K562 (cell line): ENCODE results near the gene RFPL1. TPM values are rescaled to one million over a fixed set of nuclear protein-coding genes. Genes with fewer than 3 reads are reported as not detected.
"Not testable (repeated sequence)": the region's sequence is repeated elsewhere in the genome, so short reads cannot be mapped to it uniquely, and the experiment has no call there.

Experiments used
- ATAC-seq: fragments of 200-7000 bp; cut with Tn5 transposase; 3 replicates; pipeline ENCODE4 v1.9.1; 2020; ENCODE audit warnings: moderate library complexity
- BruUV-seq: library from RNA; stranded (reverse); fragments of 400-500 nt; replicated peaks from 2 replicates; lab custom pipeline; 2021; lab: Mats Ljungman, UMichigan
- CTCF ChIA-PET: fragments of 300-600 bp; formaldehyde crosslinking; extraction: SDS; loops from one replicate; lab custom pipeline; 2021; ENCODE audit warnings: low intra/inter-chr PET ratio; lab: Yijun Ruan, JAX
- POLR2A ChIA-PET: fragments of 300-600, 350-650 bp; sonication (Branson Sonifier 250); formaldehyde crosslinking; extraction: SDS; loops from one replicate; lab custom pipeline; 2021; ENCODE audit warnings: antibody characterized with exemption, inconsistent platforms; lab: Yijun Ruan, JAX
- DNase-seq, 4 experiments: peaks; one replicate each; pipeline versions ENCODE4 v3.0.0 to v3.0.0-alpha.2; 2011 to 2018; ENCODE audit warnings: low spot score in 3 of 4, mixed read lengths in 3 of 4; ENCODE audit errors: extremely low read depth in 1 of 4
- FAIRE-seq: peaks from 2 replicates; lab custom pipeline; 2011; peaks lifted over from hg19 to GRCh38; lab: Jason Lieb, UNC
- H2AFZ ChIP-seq: 2 replicates; pipeline ENCODE4 v1.6.0; 2011; ENCODE audit warnings: low read depth, low read length, control low read depth, inconsistent platforms
- H3K27ac ChIP-seq: fragments of 200-600 bp; 3 replicates; pipeline ENCODE4 v1.8.0; 2011; ENCODE audit warnings: low read depth, mild to moderate bottlenecking, control low read depth, inconsistent platforms, low read length, moderate library complexity, mixed read lengths; ENCODE audit errors: extremely low read depth
- H3K27me3 ChIP-seq, 2 experiments: fragments of 300-600 bp in 1 of 2; 2 replicates in 1 of 2; 3 replicates in 1 of 2; pipeline versions ENCODE4 v1.6.0 to v1.8.0; 2011; ENCODE audit warnings: inconsistent platforms in 2 of 2, low read length in 2 of 2, mild to moderate bottlenecking in 1 of 2, mixed read lengths in 1 of 2, moderate library complexity in 1 of 2; ENCODE audit not compliant: control insufficient read depth in 2 of 2, insufficient read depth in 2 of 2
- H3K36me3 ChIP-seq: fragments of 300-600 bp; 3 replicates; pipeline ENCODE4 v1.8.0; 2011; ENCODE audit warnings: mild to moderate bottlenecking, low read length, inconsistent platforms; ENCODE audit not compliant: control insufficient read depth, insufficient read depth
- H3K4me1 ChIP-seq, 2 experiments: fragments of 200-600 bp in 1 of 2; replicated peaks in 1 of 2; 2 replicates in 1 of 2; 3 replicates in 1 of 2; pipeline versions ENCODE4 v1.5.1 to v1.8.0; 2011; ENCODE audit warnings: inconsistent platforms in 2 of 2, low read length in 2 of 2, mild to moderate bottlenecking in 1 of 2, mixed read lengths in 1 of 2, moderate library complexity in 1 of 2; ENCODE audit not compliant: control insufficient read depth in 2 of 2, insufficient read depth in 2 of 2
- H3K4me2 ChIP-seq: 2 replicates; pipeline ENCODE4 v1.6.1; 2011; ENCODE audit warnings: low read length, control low read depth, inconsistent platforms, mixed read lengths; ENCODE audit not compliant: insufficient read depth
- H3K4me3 ChIP-seq: fragments of 200-600 bp; sonication (generic), shearing (Covaris generic); 2 replicates; pipeline ENCODE4 v1.5.1; 2016; ENCODE audit warnings: control low read depth, inconsistent platforms
- H3K79me2 ChIP-seq: fragments of 200-600 bp; 3 replicates; pipeline ENCODE4 v1.8.0; 2011; ENCODE audit warnings: low read length, inconsistent platforms; ENCODE audit not compliant: control insufficient read depth, insufficient read depth
- H3K9ac ChIP-seq, 2 experiments: 2 replicates each; pipeline versions ENCODE4 v1.6.0 to v1.6.1; 2011; ENCODE audit warnings: low read depth in 2 of 2, low read length in 2 of 2, control low read depth in 1 of 2, inconsistent platforms in 1 of 2, mild to moderate bottlenecking in 1 of 2, mixed read lengths in 1 of 2; ENCODE audit not compliant: insufficient read depth in 1 of 2
- H3K9me1 ChIP-seq: one replicate; pipeline ENCODE4 v1.6.0; 2011; ENCODE audit warnings: inconsistent platforms, mild to moderate bottlenecking, low read length, moderate library complexity; ENCODE audit not compliant: control insufficient read depth, insufficient read depth
- H3K9me3 ChIP-seq: replicated peaks from 2 replicates; pipeline ENCODE4 v1.5.1; 2011; ENCODE audit warnings: low read depth, low read length, inconsistent platforms; ENCODE audit not compliant: control insufficient read depth, insufficient read depth
- H4K20me1 ChIP-seq: replicated peaks from 2 replicates; pipeline ENCODE4 v1.6.1; 2011; ENCODE audit warnings: low read length, inconsistent platforms, mixed read lengths; ENCODE audit not compliant: control insufficient read depth, insufficient read depth
- HEY1 ChIP-seq: fragments of 250-450 bp; sonication (Bioruptor Pico); IDR thresholded peaks from 2 replicates; pipeline ENCODE4 v1.5.0; 2020; ENCODE audit warnings: mild to moderate bottlenecking, moderate library complexity, borderline replicate concordance
- VEZF1 ChIP-seq: fragments of 200-800 bp; sonication (Bioruptor generic); IDR thresholded peaks from 2 replicates; pipeline ENCODE4 v1.6.1; 2017; ENCODE audit warnings: missing genetic modification characterization, missing compliant biosample characterization
- ZNF282 ChIP-seq: sonication (generic); formaldehyde crosslinking; IDR thresholded peaks from 2 replicates; pipeline ENCODE4 v1.8.1; 2023; ENCODE audit warnings: missing genetic modification reagents
- ZNF408 ChIP-seq: fragments of 250-450 bp; sonication (Bioruptor Pico); IDR thresholded peaks from 2 replicates; pipeline ENCODE4 v1.4.0; 2020; ENCODE audit warnings: low read depth, mild to moderate bottlenecking, moderate library complexity
- WGBS: fragments of 100-300 bp; shearing (Covaris generic); methylation state at CpG from one replicate; pipeline ENCODE4 v1.1.6; 2016; ENCODE audit warnings: low coverage, mixed read lengths; ENCODE audit not compliant: insufficient coverage; ENCODE audit errors: missing lambda C conversion rate; 5-methylcytosine and 5-hydroxymethylcytosine counted together
- in situ Hi-C: fragments of 300-500 bp; cut with MboI; formaldehyde crosslinking; loops from 4 replicates; pipeline ENCODE4 v1.15.0; 2018; ENCODE audit warnings: inconsistent platforms, mixed read lengths
- intact Hi-C: fragments of 100-400 bp; cut with micrococcal nuclease; formaldehyde crosslinking; loops from 2 replicates; pipeline ENCODE4 v1.14.2; 2022
- polyA plus RNA-seq, 8 experiments: library from polyadenylated mRNA; depleted of rRNA in 4 of 8; stranded (reverse) in 5 of 8; unstranded in 3 of 8; fragments of >200 nt; fragmentation: Nextera tagmentation in 2 of 8; fragmentation: Illumina TruSeq in 1 of 8; extraction: Ambion mirVana in 2 of 8; extraction: Trizol in 1 of 8; gene quantifications; 2 replicates each; pipeline versions ENCODE4 v1.2.1 to v1.2.3, GENCODE V29; 2011 to 2014; ENCODE audit warnings: inconsistent platforms in 1 of 8, missing spikeins in 1 of 8
- total RNA-seq, 7 experiments: library from RNA; depleted of rRNA in 6 of 7; stranded (reverse); fragments of >200 nt in 6 of 7; fragmentation: Illumina TruSeq in 2 of 7; extraction: Trizol in 2 of 7; gene quantifications; 2 replicates each; pipeline versions ENCODE4 v1.2.1 to v1.2.3, GENCODE V29; 2011 to 2021; ENCODE audit warnings: low replicate concordance in 1 of 7

The RFPL1 gene
- total and polyA plus RNA-seq, 9 of the 15 experiments (the other 6 are each of a cell fraction or from before 2014, with no cell fraction given), result not detected

- WGBS, result 44% methylated on average over 5 of the region's 6 CpGs
- peaks cover 4% of the 10 kb centered on the region for H3K79me2 ChIP-seq
- H3K9me1 ChIP-seq, result no peaks in the 10 kb centered on the region
- H4K20me1 ChIP-seq, result no peaks in the 10 kb centered on the region
- intact Hi-C loops (no loop called here), in situ Hi-C loops (no loop called here)
- no peak for TF ChIP-seq VEZF1 (CRISPR knock-in tag)
- TF ChIP-seq HEY1 (CRISPR knock-in tag), result no peak
- TF ChIP-seq ZNF408, result no peak
- no peak for TF ChIP-seq ZNF282 (CRISPR knock-in tag)
- ChIA-PET CTCF (no interaction called here), POLR2A (interaction anchor here (0.9 kb wide), 1 partner anchor 16 kb away, joined by 3 read pairs; no protein-coding TSS in a partner anchor)
- peaks cover 30% of the 10 kb centered on the region; the same call in 1 of the 3 replicates for H3K36me3 ChIP-seq
- H3K4me1 ChIP-seq, result peaks cover 2 to 7% of the 10 kb centered on the region in 2 experiments; a peak in 3 of 5 replicates
- H3K9me3 ChIP-seq, result no peaks in the 10 kb centered on the region
- H3K27ac ChIP-seq, result no peak overlapping the region
- H3K4me2 ChIP-seq, result no peak overlapping the region
- H3K9ac ChIP-seq, result no peak overlapping the region
- no peak overlapping the region for H2AFZ ChIP-seq
- BruUV-seq, result no TSS peak
- ATAC-seq (no peak), FAIRE-seq (no peak), DNase-seq (no peak)
- H3K27me3 ChIP-seq, result no peaks in the 10 kb centered on the region
- H3K4me3 ChIP-seq, result no peak overlapping the region
Observed at GRCh38 chr22:29487426-29487986, 49.1 kb downstream of the RFPL1 start.

GRCh38 chr22:29489127-29489780 lies 50.9 kb downstream of the RFPL1 start:
- FAIRE-seq, H2AFZ ChIP-seq, BruUV-seq, H3K4me3 ChIP-seq, H3K4me1 ChIP-seq, H3K9me1 ChIP-seq, ATAC-seq, in situ Hi-C loops, H3K9me3 ChIP-seq, H3K27ac ChIP-seq, CTCF ChIA-PET, H3K27me3 ChIP-seq, POLR2A ChIA-PET, intact Hi-C loops, H4K20me1 ChIP-seq, H3K4me2 ChIP-seq, H3K9ac ChIP-seq, H3K79me2 ChIP-seq, DNase-seq: not testable (repeated sequence)
- peaks cover 27% of the 10 kb centered on the region; the same call in 1 of the 3 replicates for H3K36me3 ChIP-seq
- 45% methylated on average over 3 of the region's 8 CpGs for WGBS
